Bronchial epithelial cell (primary cell): ENCODE results near the gene SCAF1. TPM values are rescaled to one million over a fixed set of nuclear protein-coding genes. Genes with fewer than 3 reads are reported as not detected.

Experiments used
- DNase-seq: peaks from one replicate; pipeline ENCODE4 v3.0.0-alpha.2; 2010; ENCODE audit warnings: low read depth
- FAIRE-seq: peaks from 2 replicates; lab custom pipeline; 2011; peaks lifted over from hg19 to GRCh38; lab: Jason Lieb, UNC
- H3K27me3 ChIP-seq: 2 replicates; pipeline ENCODE4 v1.5.1; 2011; ENCODE audit warnings: low read length; ENCODE audit not compliant: control insufficient read depth, insufficient read depth
- H3K36me3 ChIP-seq: 2 replicates; pipeline ENCODE4 v1.5.1; 2011; ENCODE audit warnings: low read length; ENCODE audit not compliant: control insufficient read depth, insufficient read depth
- H3K4me3 ChIP-seq: 2 replicates; pipeline ENCODE4 v1.5.1; 2011; ENCODE audit warnings: mild to moderate bottlenecking, low read depth, low read length, control low read depth
- CTCF ChIP-seq: IDR thresholded peaks from 2 replicates; pipeline ENCODE4 v1.5.1; 2011; ENCODE audit warnings: mild to moderate bottlenecking, moderate library complexity, low read length, control low read depth, inconsistent platforms; ENCODE audit not compliant: insufficient read depth, severe bottlenecking
- total RNA-seq: library from RNA; depleted of rRNA; stranded (reverse); fragments of >200 nt; gene quantifications from 2 replicates; pipeline ENCODE4 v1.2.1, GENCODE V29; 2014

SCAF1 gene
- total RNA-seq, 1 donor from 2014 or later = 5.5 TPM

- Histone ChIP-seq H3K4me3 (peak overlapping the region; percentile 73), H3K36me3 (peaks cover 9% of the 10 kb centered on the region), H3K27me3 (no peaks in the 10 kb centered on the region)
- no peak for FAIRE-seq
- no peak for TF ChIP-seq CTCF
- no peak for DNase-seq
These were observed 2.5 kb upstream of the SCAF1 start for GRCh38 chr19:49639401-49640112.

DNA sequence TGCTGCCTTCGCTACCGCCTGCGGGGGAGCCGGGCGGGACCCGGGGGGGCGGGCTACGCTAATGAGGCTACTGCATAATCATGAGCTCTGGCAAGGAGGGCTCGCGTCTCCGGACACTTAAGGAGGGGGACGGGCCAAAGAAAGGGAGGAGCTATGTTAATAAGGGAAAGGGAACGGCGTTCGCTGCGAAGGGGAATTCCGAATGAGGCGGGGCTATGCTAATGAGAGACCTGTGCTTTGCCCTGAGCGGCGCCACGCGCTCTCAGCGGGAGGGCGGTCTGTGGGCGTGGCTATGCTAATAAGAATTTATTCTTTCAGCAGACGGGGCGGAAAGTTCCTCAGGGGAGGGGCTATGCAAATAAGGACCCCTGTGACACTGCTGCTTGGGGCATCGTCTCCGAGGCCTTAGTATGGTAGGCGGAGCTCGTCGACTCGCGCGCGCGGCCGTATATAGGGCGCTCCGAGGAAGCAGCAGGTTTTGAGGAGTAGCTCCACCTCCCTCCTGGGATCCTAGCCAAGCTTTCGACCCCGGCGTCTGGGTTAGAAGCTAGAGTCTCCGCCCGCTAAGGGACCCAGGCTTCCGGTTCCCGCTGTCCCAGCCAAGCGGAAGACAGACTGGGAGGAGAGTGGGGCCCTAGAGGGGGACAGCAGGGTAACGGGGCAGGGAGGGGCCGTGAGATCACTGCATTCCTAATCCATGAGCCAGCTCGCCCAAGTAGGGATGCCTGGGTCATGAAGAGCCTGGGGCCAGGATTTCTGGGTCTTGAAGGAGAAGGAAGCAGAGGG, 1.7 kb upstream of the SCAF1 start, which contains the start of gene RRAS:
Gene RRAS, minus strand, starts transcription at position 31 of the 786 bp plus-strand sequence. CDS start 45 bp downstream, outside the sequence.
- H3K36me3 ChIP-seq = peaks cover 10% of the 10 kb centered on the region
- peak within 1 kb of the TSS; percentile 73 for H3K4me3 ChIP-seq
- TF ChIP-seq CTCF = no peak
- H3K27me3 ChIP-seq = no peaks in the 10 kb centered on the region
- peak; percentile 99 for DNase-seq
- FAIRE-seq = peak; percentile 73

DNA sequence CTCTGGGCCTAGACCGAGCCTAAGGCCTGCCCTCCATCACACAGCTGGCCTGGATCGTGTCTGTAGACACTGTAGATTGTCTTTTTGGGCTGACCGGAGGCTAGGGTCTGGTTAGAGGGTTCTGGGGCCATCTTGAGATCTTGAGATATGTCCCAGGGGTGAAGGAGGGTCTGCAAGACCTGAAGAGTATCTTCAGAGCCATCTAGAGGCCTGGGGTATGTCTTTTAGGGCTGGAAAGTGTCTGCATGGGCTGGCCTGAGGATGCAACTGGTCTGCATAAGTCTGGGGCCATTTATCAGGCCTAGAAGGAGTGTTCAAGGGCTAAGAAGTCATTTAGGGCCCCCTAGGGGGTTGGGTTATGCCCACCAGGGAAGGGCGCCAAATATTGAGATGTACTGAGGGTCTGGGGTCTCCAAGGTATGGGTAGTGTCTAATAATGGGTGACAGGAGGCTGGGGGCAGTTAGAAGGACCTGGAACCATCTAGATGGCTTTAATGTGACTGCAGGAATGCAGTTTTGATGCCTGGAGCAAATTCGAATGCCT, 555 bp downstream of the SCAF1 start:
- Histone ChIP-seq H3K4me3 (peak overlapping the region; percentile 95), H3K36me3 (peaks cover 14% of the 10 kb centered on the region), H3K27me3 (no peaks in the 10 kb centered on the region)
- TF ChIP-seq CTCF = no peak
- DNase-seq (no peak), FAIRE-seq (no peak)

- TF ChIP-seq CTCF = no peak
- peaks cover 14% of the 10 kb centered on the region for H3K36me3 ChIP-seq
- FAIRE-seq (no peak), DNase-seq (no peak)
- no peak overlapping the region for H3K4me3 ChIP-seq
- no peaks in the 10 kb centered on the region for H3K27me3 ChIP-seq
These were observed 1.5 kb downstream of the SCAF1 start for GRCh38 chr19:49643466-49643865.

GRCh38 chr19:49645592-49645991, 3.6 kb downstream of the SCAF1 start:
- Histone ChIP-seq H3K4me3 (no peak overlapping the region), H3K27me3 (no peaks in the 10 kb centered on the region), H3K36me3 (peaks cover 18% of the 10 kb centered on the region)
- TF ChIP-seq CTCF = no peak
- DNase-seq (no peak), FAIRE-seq (no peak)
